ENCODE data around the gene OPALIN.

Gene OPALIN

DNA sequence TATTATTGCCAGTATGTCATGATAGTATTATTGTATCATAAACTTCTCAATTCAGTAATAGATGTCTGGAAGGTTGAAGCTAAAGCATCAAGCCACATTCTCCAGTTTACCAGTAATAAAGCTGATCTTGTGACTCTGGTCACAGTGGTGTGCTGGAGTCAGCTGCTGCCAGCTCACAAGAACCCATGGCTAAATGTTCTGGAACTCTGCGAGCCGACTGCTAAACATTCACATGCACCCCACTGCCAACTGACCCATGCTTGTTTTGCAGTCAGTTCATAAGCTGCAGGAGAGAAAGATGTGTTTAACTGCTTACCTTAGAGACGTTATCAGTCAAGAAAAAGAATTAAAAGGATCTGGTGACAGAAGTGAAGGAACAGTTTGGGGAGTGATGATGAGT, 60.4 kb downstream of the OPALIN start:
- DNase-seq (ENCODE audit: low read depth): no peak
- TF ChIP-seq, protein P1, sequence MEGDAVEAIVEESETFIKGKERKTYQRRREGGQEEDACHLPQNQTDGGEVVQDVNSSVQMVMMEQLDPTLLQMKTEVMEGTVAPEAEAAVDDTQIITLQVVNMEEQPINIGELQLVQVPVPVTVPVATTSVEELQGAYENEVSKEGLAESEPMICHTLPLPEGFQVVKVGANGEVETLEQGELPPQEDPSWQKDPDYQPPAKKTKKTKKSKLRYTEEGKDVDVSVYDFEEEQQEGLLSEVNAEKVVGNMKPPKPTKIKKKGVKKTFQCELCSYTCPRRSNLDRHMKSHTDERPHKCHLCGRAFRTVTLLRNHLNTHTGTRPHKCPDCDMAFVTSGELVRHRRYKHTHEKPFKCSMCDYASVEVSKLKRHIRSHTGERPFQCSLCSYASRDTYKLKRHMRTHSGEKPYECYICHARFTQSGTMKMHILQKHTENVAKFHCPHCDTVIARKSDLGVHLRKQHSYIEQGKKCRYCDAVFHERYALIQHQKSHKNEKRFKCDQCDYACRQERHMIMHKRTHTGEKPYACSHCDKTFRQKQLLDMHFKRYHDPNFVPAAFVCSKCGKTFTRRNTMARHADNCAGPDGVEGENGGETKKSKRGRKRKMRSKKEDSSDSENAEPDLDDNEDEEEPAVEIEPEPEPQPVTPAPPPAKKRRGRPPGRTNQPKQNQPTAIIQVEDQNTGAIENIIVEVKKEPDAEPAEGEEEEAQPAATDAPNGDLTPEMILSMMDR (IDR thresholded peaks at IDR 0.05; ENCODE audit: insufficient read depth, low read depth, low read length, missing control alignments): no peak
- H3K4me3 ChIP-seq (ENCODE audit: low read depth, low read length): no peak overlapping the region

DNA sequence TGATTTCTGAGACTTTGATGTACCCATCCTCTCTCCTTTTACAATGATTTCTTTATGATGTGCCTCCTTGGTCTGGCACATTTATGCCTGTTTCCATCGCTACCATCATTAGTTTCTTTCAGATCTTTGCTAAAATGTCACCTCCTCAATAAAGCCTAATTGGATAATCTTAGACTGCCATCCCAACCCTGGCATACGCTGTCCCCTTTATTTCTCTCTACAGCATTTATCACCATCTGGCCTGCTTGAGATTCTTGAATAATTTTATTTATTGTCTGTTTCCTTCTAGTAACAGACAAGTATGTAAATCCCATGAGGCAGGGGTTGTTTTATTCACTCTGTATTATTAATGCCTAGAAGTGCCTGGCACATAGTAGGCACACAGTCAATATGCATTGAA, 61.3 kb downstream of the OPALIN start:
- no peak for DNase-seq (ENCODE audit: low read depth)
- TF ChIP-seq, protein P1 (IDR thresholded peaks at IDR 0.05; ENCODE audit: insufficient read depth, low read depth, low read length, missing control alignments): no peak
- no peak overlapping the region for H3K4me3 ChIP-seq (ENCODE audit: low read depth, low read length)

DNA sequence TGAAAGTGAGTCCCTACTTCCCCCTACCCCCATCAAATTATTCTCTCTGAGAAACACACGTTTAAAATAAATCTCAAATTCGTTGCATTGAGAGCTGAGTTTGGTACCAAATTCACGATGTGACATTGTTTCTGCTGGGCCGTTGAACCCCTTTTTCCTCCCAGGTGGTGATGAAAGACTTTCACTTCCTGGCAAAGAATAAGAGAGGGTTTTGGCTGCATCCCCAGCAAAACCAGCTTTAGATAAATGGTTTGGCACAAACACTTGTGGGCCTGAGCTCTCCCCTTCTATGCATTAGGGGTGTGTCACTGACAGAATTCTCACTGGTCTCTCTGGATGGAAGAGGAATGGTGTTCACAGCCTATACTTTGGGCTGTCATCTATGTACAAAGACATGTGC, 63.3 kb downstream of the OPALIN start:
- DNase-seq (ENCODE audit: low read depth): no peak
- TF ChIP-seq, protein P1 (IDR thresholded peaks at IDR 0.05; ENCODE audit: insufficient read depth, low read depth, low read length, missing control alignments): no peak
- no peak overlapping the region for H3K4me3 ChIP-seq (ENCODE audit: low read depth, low read length)
